Panc1 (cell line): ENCODE results near the gene JMJD4. TPM values are rescaled to one million over a fixed set of nuclear protein-coding genes. Genes with fewer than 3 reads are reported as not detected.

Experiments
- ATAC-seq: fragments of 200-7000 bp; cut with Tn5 transposase; 2 replicates; pipeline ENCODE4 v1.9.1; 2020; ENCODE audit warnings: mild to moderate bottlenecking, moderate library complexity
- BruUV-seq: library from RNA; stranded (reverse); fragments of 400-500 nt; replicated peaks from 2 replicates; lab custom pipeline; 2021; lab: Mats Ljungman, UMichigan
- CTCF ChIA-PET: fragments of 300-600 bp; sonication (Branson Sonifier 250); formaldehyde crosslinking; loops from one replicate; lab custom pipeline; 2022; ENCODE audit warnings: antibody characterized with exemption; lab: Charles Lee
- POLR2A ChIA-PET: fragments of 300-600 bp; sonication (Branson Sonifier 250); formaldehyde crosslinking; loops from one replicate; lab custom pipeline; 2022; ENCODE audit warnings: antibody characterized with exemption; lab: Charles Lee
- DNase-seq: peaks from one replicate; pipeline ENCODE4 v3.0.0-alpha.2; 2010; ENCODE audit warnings: low read depth, low spot score
- H3K27ac ChIP-seq: 2 replicates; pipeline ENCODE4 v1.5.1; 2011; ENCODE audit warnings: mild to moderate bottlenecking, low read length, inconsistent platforms
- H3K27me3 ChIP-seq: fragments of 200-500 bp; sonication (Bioruptor generic); 2 replicates; pipeline ENCODE4 v1.6.0; 2014; ENCODE audit warnings: low read length, inconsistent platforms; ENCODE audit not compliant: control insufficient read depth, insufficient read depth
- H3K36me3 ChIP-seq: fragments of 200-500 bp; sonication (Bioruptor generic); 2 replicates; pipeline ENCODE4 v1.5.1; 2014; ENCODE audit warnings: inconsistent platforms, mild to moderate bottlenecking, low read length, moderate library complexity; ENCODE audit not compliant: control insufficient read depth, insufficient read depth
- H3K4me1 ChIP-seq: 2 replicates; pipeline ENCODE4 v1.5.1; 2011; ENCODE audit warnings: inconsistent platforms, mild to moderate bottlenecking, low read length, moderate library complexity; ENCODE audit not compliant: control insufficient read depth, insufficient read depth
- H3K4me3 ChIP-seq, 2 experiments: 2 replicates each; pipeline ENCODE4 v1.5.1; 2011 to 2012; ENCODE audit warnings: low read depth in 2 of 2, low read length in 2 of 2, mild to moderate bottlenecking in 2 of 2, inconsistent platforms in 1 of 2, moderate library complexity in 1 of 2
- H3K9me3 ChIP-seq: fragments of 200-500 bp; sonication (Bioruptor generic); 2 replicates; pipeline ENCODE4 v1.5.1; 2014; ENCODE audit warnings: low read depth, mild to moderate bottlenecking, inconsistent platforms, low read length, moderate library complexity; ENCODE audit not compliant: control insufficient read depth, insufficient read depth
- POLR2AphosphoS5 ChIP-seq: IDR thresholded peaks from 2 replicates; pipeline ENCODE4 v1.6.1; 2012; ENCODE audit warnings: mild to moderate bottlenecking, low read depth, low read length, moderate library complexity
- REST ChIP-seq, 2 experiments: IDR thresholded peaks; 2 replicates each; pipeline ENCODE4 v1.6.1; 2011 to 2012; ENCODE audit warnings: low read depth in 2 of 2, control low read depth in 1 of 2, low read length in 1 of 2, mild to moderate bottlenecking in 1 of 2, moderate library complexity in 1 of 2; ENCODE audit not compliant: insufficient read depth in 1 of 2
- SIN3A ChIP-seq: IDR thresholded peaks from 2 replicates; pipeline ENCODE4 v1.6.1; 2012; ENCODE audit warnings: low read depth, mild to moderate bottlenecking, low read length, moderate library complexity, borderline replicate concordance; ENCODE audit not compliant: insufficient read depth
- TCF7L2 ChIP-seq: IDR thresholded peaks from 2 replicates; pipeline ENCODE4 v1.6.1; 2011; ENCODE audit warnings: mild to moderate bottlenecking, low read depth, low read length, inconsistent platforms
- in situ Hi-C: cut with HindIII; loops from 2 replicates; pipeline ENCODE4 v1.10.0; 2016; ENCODE audit warnings: low sequenced_read_pairs, low pct_unique_long_range_greater_than_20kb
- intact Hi-C: fragments of 100-400 bp; cut with micrococcal nuclease; formaldehyde crosslinking; loops from one replicate; pipeline ENCODE4 v1.10.0; 2022; ENCODE audit not compliant: unreplicated experiment
- total RNA-seq: library from RNA; stranded (reverse); gene quantifications from one replicate; pipeline ENCODE4 v1.2.1, GENCODE V29; 2021; ENCODE audit not compliant: unreplicated experiment
- TF ChIP-seq, protein P1 (sequence below): fragments of 450-650 bp; IDR thresholded peaks from 2 replicates; pipeline ENCODE4 v1.5.1; 2017; ENCODE audit warnings: mild to moderate bottlenecking

The JMJD4 gene
- total RNA-seq, 1 experiment from 2014 or later = 27.7 TPM

GRCh38 chr1:227774051-227774731, 39.1 kb upstream of the JMJD4 start:
- in situ Hi-C loops = no loop called here
- Histone ChIP-seq H3K36me3 (0 out of 2 replicates have a peak, but pooled peaks cover 3% of the 10 kb centered on the region), H3K4me3 (no peak overlapping the region), H3K27me3 (no peaks in the 10 kb centered on the region), H3K9me3 (no peaks in the 10 kb centered on the region), H3K4me1 (no peaks in the 10 kb centered on the region), H3K27ac (no peak overlapping the region)
- ChIA-PET CTCF (interaction anchor here (0.7 kb wide), 1 partner anchor 15 kb away, joined by 3 read pairs; no protein-coding TSS in a partner anchor), POLR2A (interaction anchor here (0.7 kb wide), 1 partner anchor 180 kb away, joined by 3 read pairs; no protein-coding TSS in a partner anchor)
- TF ChIP-seq POLR2AphosphoS5 = no peak
- TF ChIP-seq SIN3A = no peak
- TF ChIP-seq, protein P1, sequence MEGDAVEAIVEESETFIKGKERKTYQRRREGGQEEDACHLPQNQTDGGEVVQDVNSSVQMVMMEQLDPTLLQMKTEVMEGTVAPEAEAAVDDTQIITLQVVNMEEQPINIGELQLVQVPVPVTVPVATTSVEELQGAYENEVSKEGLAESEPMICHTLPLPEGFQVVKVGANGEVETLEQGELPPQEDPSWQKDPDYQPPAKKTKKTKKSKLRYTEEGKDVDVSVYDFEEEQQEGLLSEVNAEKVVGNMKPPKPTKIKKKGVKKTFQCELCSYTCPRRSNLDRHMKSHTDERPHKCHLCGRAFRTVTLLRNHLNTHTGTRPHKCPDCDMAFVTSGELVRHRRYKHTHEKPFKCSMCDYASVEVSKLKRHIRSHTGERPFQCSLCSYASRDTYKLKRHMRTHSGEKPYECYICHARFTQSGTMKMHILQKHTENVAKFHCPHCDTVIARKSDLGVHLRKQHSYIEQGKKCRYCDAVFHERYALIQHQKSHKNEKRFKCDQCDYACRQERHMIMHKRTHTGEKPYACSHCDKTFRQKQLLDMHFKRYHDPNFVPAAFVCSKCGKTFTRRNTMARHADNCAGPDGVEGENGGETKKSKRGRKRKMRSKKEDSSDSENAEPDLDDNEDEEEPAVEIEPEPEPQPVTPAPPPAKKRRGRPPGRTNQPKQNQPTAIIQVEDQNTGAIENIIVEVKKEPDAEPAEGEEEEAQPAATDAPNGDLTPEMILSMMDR = no peak
- no peak for TF ChIP-seq REST (IDR thresholded peaks at IDR 0.05; ENCODE audit: insufficient read depth in 1 of 2, low read depth in 2 of 2, low read length in 1 of 2)
- TF ChIP-seq TCF7L2 = no peak
- no TSS peak for BruUV-seq
- no peak for DNase-seq
- no peak for ATAC-seq
- intact Hi-C loops = no loop called here

GRCh38 chr1:227773558-227773957, 38.5 kb upstream of the JMJD4 start:
- Histone ChIP-seq H3K9me3 (no peaks in the 10 kb centered on the region), H3K4me1 (peaks cover under 1% of the 10 kb centered on the region; the same call in 1 of the 2 replicates), H3K4me3 (no peak overlapping the region), H3K36me3 (0 out of 2 replicates have a peak, but pooled peaks cover 3% of the 10 kb centered on the region), H3K27me3 (no peaks in the 10 kb centered on the region), H3K27ac (no peak overlapping the region)
- ATAC-seq (no peak), DNase-seq (no peak)
- ChIA-PET POLR2A (no interaction called here), CTCF (no interaction called here)
- TF ChIP-seq SIN3A (no peak), REST (IDR thresholded peaks at IDR 0.05; ENCODE audit: insufficient read depth in 1 of 2, low read depth in 2 of 2, low read length in 1 of 2) (no peak), TCF7L2 (no peak), POLR2AphosphoS5 (no peak)
- TF ChIP-seq, protein P1 = no peak
- no TSS peak for BruUV-seq
- in situ Hi-C loops (no loop called here), intact Hi-C loops (no loop called here)
